Activated naive CD8-positive, alpha-beta T cell treated with anti-CD3 and anti-CD28 coated beads, Interleukin-2, amount 50 U/mL, for 16 hours (primary cell): Measurements from ENCODE around the gene EDN3.
"Not testable (repeated sequence)": the region's sequence is repeated elsewhere in the genome, so short reads cannot be mapped to it uniquely, and the experiment has no call there.

Source experiments
- DNase-seq: peaks from one replicate; pipeline ENCODE4 v3.0.0-alpha.2; 2020; ENCODE audit warnings: low read depth, low spot score

The EDN3 gene

GRCh38 chr20:59335377-59335776 lies 35.0 kb downstream of the EDN3 start:
- DNase-seq: no peak

GRCh38 chr20:59336540-59336939 lies 36.1 kb downstream of the EDN3 start:
- DNase-seq: no peak

- DNase-seq: not testable (repeated sequence)
Observed at GRCh38 chr20:59338444-59338843, 38.0 kb downstream of the EDN3 start.

GRCh38 chr20:59340201-59340885 lies 39.9 kb downstream of the EDN3 start:
- DNase-seq: no peak

- DNase-seq: not testable (repeated sequence)
Observed at GRCh38 chr20:59341285-59342022, 41.0 kb downstream of the EDN3 start.

- no peak for DNase-seq
Observed at GRCh38 chr20:59342023-59342957, 41.9 kb downstream of the EDN3 start.

- no peak for DNase-seq
Observed at GRCh38 chr20:59346061-59346460, 45.6 kb downstream of the EDN3 start.

GRCh38 chr20:59349277-59349676 lies 48.9 kb downstream of the EDN3 start:
- DNase-seq: no peak

GRCh38 chr20:59350330-59351156 lies 50.1 kb downstream of the EDN3 start:
- no peak for DNase-seq

- DNase-seq: no peak
Observed at GRCh38 chr20:59351157-59352040, 51.0 kb downstream of the EDN3 start.

- no peak for DNase-seq
Observed at GRCh38 chr20:59352541-59352940, 52.1 kb downstream of the EDN3 start.

GRCh38 chr20:59352990-59353389 lies 52.6 kb downstream of the EDN3 start:
- DNase-seq: no peak

- DNase-seq: no peak
Observed at GRCh38 chr20:59354460-59354859, 54.0 kb downstream of the EDN3 start.

- DNase-seq: no peak
Observed at GRCh38 chr20:59355242-59355641, 54.8 kb downstream of the EDN3 start.

- DNase-seq: no peak
Observed at GRCh38 chr20:59356662-59357165, 56.3 kb downstream of the EDN3 start.

GRCh38 chr20:59358793-59359192 lies 58.4 kb downstream of the EDN3 start:
- DNase-seq: not testable (repeated sequence)

- DNase-seq: no peak
Observed at GRCh38 chr20:59359906-59360725, 59.7 kb downstream of the EDN3 start.

GRCh38 chr20:59360934-59361333 lies 60.5 kb downstream of the EDN3 start:
- no peak for DNase-seq

GRCh38 chr20:59361411-59361810 lies 61.0 kb downstream of the EDN3 start:
- no peak for DNase-seq
